OCI-LY1 (cell line): ENCODE results near the gene ABL2.

Experiments used
- H2AFZ ChIP-seq: fragments of 200-600 bp; sonication (generic), shearing (Covaris generic); 2 replicates; pipeline ENCODE4 v1.6.0; 2014; ENCODE audit warnings: antibody characterized with exemption, mild to moderate bottlenecking, low read length
- H3F3A ChIP-seq: fragments of 200-600 bp; sonication (generic), shearing (Covaris generic); 2 replicates; pipeline ENCODE4 v1.6.0; 2014; ENCODE audit warnings: mild to moderate bottlenecking, antibody characterized with exemption, low read length, moderate library complexity; ENCODE audit not compliant: insufficient read depth
- H3K27ac ChIP-seq: fragments of 200-600 bp; sonication (generic); 2 replicates; pipeline ENCODE4 v1.5.1; 2014; ENCODE audit warnings: low read length, mixed run types, mild to moderate bottlenecking, low read depth; ENCODE audit not compliant: poor library complexity, severe bottlenecking
- H3K27me3 ChIP-seq: fragments of 200-600 bp; sonication (generic); 2 replicates; pipeline ENCODE4 v1.6.0; 2014; ENCODE audit warnings: antibody characterized with exemption, mild to moderate bottlenecking, low read length, moderate library complexity; ENCODE audit not compliant: insufficient read depth
- H3K36me3 ChIP-seq: fragments of 200-600 bp; sonication (generic); 2 replicates; pipeline ENCODE4 v1.6.1; 2014; ENCODE audit warnings: mild to moderate bottlenecking, antibody characterized with exemption, low read length, moderate library complexity, mixed read lengths; ENCODE audit not compliant: insufficient read depth
- H3K4me1 ChIP-seq: fragments of 200-600 bp; sonication (generic); 2 replicates; pipeline ENCODE4 v1.5.1; 2014; ENCODE audit warnings: mild to moderate bottlenecking, low read length, moderate library complexity; ENCODE audit not compliant: insufficient read depth, severe bottlenecking
- H3K4me2 ChIP-seq: fragments of 200-600 bp; sonication (generic), shearing (Covaris generic); 2 replicates; pipeline ENCODE4 v1.6.1; 2014; ENCODE audit warnings: low read length
- H3K4me3 ChIP-seq: fragments of 200-600 bp; sonication (generic); 2 replicates; pipeline ENCODE4 v1.5.1; 2014; ENCODE audit warnings: low read length, low read depth, mild to moderate bottlenecking, mixed read lengths; ENCODE audit not compliant: poor library complexity, severe bottlenecking
- H3K79me2 ChIP-seq: fragments of 200-600 bp; shearing (Covaris generic); 2 replicates; pipeline ENCODE4 v1.6.1; 2016; ENCODE audit warnings: mixed run types, low read length, mixed read lengths; ENCODE audit not compliant: insufficient read depth
- H3K9ac ChIP-seq: fragments of 200-600 bp; sonication (generic), shearing (Covaris generic); 2 replicates; pipeline ENCODE4 v1.6.1; 2014; ENCODE audit warnings: mild to moderate bottlenecking, low read length, mixed read lengths
- H3K9me2 ChIP-seq: fragments of 200-600 bp; sonication (generic), shearing (Covaris generic); 2 replicates; pipeline ENCODE4 v1.6.1; 2014; ENCODE audit warnings: low read depth, mild to moderate bottlenecking, low read length, mixed read lengths
- H3K9me3 ChIP-seq: fragments of 200-600 bp; shearing (Covaris generic); 2 replicates; pipeline ENCODE4 v1.6.1; 2014; ENCODE audit warnings: low read length, mixed read lengths
- H4K20me1 ChIP-seq: fragments of 200-600 bp; sonication (generic), shearing (Covaris generic); 2 replicates; pipeline ENCODE4 v1.6.0; 2016; ENCODE audit warnings: mild to moderate bottlenecking, low read length; ENCODE audit not compliant: insufficient read depth
- EZH2 ChIP-seq: fragments of 200-600 bp; sonication (generic), shearing (Covaris generic); IDR thresholded peaks from 2 replicates; pipeline ENCODE4 v1.8.0; 2017; ENCODE audit warnings: borderline replicate concordance, mixed run types, mild to moderate bottlenecking, antibody characterized with exemption, low read length, moderate library complexity, mixed read lengths
- TF ChIP-seq, protein P1 (sequence below): fragments of 200-600 bp; sonication (generic), shearing (Covaris generic); IDR thresholded peaks from 2 replicates; pipeline ENCODE4 v1.5.1; 2017; ENCODE audit warnings: mild to moderate bottlenecking, antibody characterized with exemption, low read length, moderate library complexity, mixed read lengths

The ABL2 gene

GRCh38 chr1:179167418-179167777 lies 62.1 kb downstream of the ABL2 start:
- Histone ChIP-seq H3K4me1 (peaks cover 20% of the 10 kb centered on the region), H3K9me3 (no peaks in the 10 kb centered on the region), H3K9ac (no peak overlapping the region), H3K36me3 (no peaks in the 10 kb centered on the region), H2AFZ (no peak overlapping the region), H3F3A (no peaks in the 10 kb centered on the region), H3K79me2 (peaks cover 5% of the 10 kb centered on the region; the same call in 1 of the 2 replicates), H3K4me2 (peak overlapping the region; percentile 49; the same call in 1 of the 2 replicates), H3K27ac (peak overlapping the region; percentile 15), H4K20me1 (no peaks in the 10 kb centered on the region), H3K9me2 (no peaks in the 10 kb centered on the region), H3K4me3 (peak overlapping the region; percentile 2), H3K27me3 (no peaks in the 10 kb centered on the region)
- no peak for TF ChIP-seq EZH2
- TF ChIP-seq, protein P1, sequence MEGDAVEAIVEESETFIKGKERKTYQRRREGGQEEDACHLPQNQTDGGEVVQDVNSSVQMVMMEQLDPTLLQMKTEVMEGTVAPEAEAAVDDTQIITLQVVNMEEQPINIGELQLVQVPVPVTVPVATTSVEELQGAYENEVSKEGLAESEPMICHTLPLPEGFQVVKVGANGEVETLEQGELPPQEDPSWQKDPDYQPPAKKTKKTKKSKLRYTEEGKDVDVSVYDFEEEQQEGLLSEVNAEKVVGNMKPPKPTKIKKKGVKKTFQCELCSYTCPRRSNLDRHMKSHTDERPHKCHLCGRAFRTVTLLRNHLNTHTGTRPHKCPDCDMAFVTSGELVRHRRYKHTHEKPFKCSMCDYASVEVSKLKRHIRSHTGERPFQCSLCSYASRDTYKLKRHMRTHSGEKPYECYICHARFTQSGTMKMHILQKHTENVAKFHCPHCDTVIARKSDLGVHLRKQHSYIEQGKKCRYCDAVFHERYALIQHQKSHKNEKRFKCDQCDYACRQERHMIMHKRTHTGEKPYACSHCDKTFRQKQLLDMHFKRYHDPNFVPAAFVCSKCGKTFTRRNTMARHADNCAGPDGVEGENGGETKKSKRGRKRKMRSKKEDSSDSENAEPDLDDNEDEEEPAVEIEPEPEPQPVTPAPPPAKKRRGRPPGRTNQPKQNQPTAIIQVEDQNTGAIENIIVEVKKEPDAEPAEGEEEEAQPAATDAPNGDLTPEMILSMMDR = no peak

GRCh38 chr1:179166663-179167417 lies 62.6 kb downstream of the ABL2 start:
- Histone ChIP-seq H3K27me3 (no peaks in the 10 kb centered on the region), H3F3A (no peaks in the 10 kb centered on the region), H3K9me2 (no peaks in the 10 kb centered on the region), H3K9me3 (no peaks in the 10 kb centered on the region), H3K9ac (no peak overlapping the region; the same call in 1 of the 2 replicates), H3K79me2 (peaks cover 5% of the 10 kb centered on the region; the same call in 1 of the 2 replicates), H3K4me3 (peak overlapping the region; percentile 2), H2AFZ (no peak overlapping the region), H3K4me2 (peak overlapping the region; percentile 49; the same call in 1 of the 2 replicates), H3K36me3 (no peaks in the 10 kb centered on the region), H4K20me1 (no peaks in the 10 kb centered on the region), H3K27ac (peak overlapping the region; percentile 15), H3K4me1 (peaks cover 20% of the 10 kb centered on the region)
- no peak for TF ChIP-seq EZH2
- TF ChIP-seq, protein P1 = no peak

DNA sequence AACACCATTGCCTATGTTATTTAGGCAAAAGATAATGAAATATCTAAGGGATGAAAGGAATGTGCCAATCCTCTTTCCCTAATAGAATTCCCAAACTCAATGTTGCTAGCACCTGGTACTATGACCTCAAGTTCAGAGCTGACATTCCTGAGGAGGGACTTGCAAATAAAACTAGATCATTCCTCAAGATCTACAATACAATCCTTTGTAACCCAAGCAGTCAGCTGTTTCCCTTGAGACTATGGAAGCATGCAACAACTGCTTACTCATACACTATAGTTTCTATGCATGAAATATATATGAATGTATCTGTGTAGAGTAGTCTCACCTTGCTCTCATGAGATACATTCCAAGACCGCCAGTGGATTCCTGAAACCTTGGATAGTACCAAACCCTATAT lies 65.0 kb downstream of the ABL2 start:
- H3K9me3 ChIP-seq = no peaks in the 10 kb centered on the region
- no peak overlapping the region for H3K9ac ChIP-seq
- no peaks in the 10 kb centered on the region for H3K9me2 ChIP-seq
- peaks cover 5% of the 10 kb centered on the region; the same call in 1 of the 2 replicates for H3K79me2 ChIP-seq
- H4K20me1 ChIP-seq = no peaks in the 10 kb centered on the region
- H3K27me3 ChIP-seq = no peaks in the 10 kb centered on the region
- no peak for TF ChIP-seq EZH2
- TF ChIP-seq, protein P1 = no peak
- peaks cover 20% of the 10 kb centered on the region for H3K4me1 ChIP-seq
- H3K4me2 ChIP-seq = no peak overlapping the region
- no peak overlapping the region for H3K4me3 ChIP-seq
- no peaks in the 10 kb centered on the region for H3F3A ChIP-seq
- H3K36me3 ChIP-seq = no peaks in the 10 kb centered on the region
- no peak overlapping the region for H2AFZ ChIP-seq
- no peak overlapping the region for H3K27ac ChIP-seq
